Prostate gland (tissue), 2 donors: ENCODE data around the gene DOCK4. TPM values are rescaled to one million over a fixed set of nuclear protein-coding genes. Genes with fewer than 3 reads are reported as not detected.

Experiments used
- DNase-seq: peaks from one replicate; pipeline ENCODE4 v3.0.0-alpha.2; 2019; ENCODE audit warnings: low spot score
- H3K27ac ChIP-seq, 2 donors: fragments of 200-600 bp; sonication (generic); 2 replicates each; pipeline ENCODE4 v1.5.1; 2017 to 2019
- H3K27me3 ChIP-seq: fragments of 200-600 bp; sonication (generic); replicated peaks from 2 replicates; pipeline ENCODE4 v1.5.1; 2019; ENCODE audit not compliant: insufficient read depth
- H3K36me3 ChIP-seq, 2 donors: fragments of 200-600 bp; sonication (generic); 1 replicate in 1 of 2; 2 replicates in 1 of 2; pipeline versions ENCODE4 v1.5.1 to v1.8.1; 2017 to 2019
- H3K4me1 ChIP-seq: fragments of 200-600 bp; sonication (generic); replicated peaks from 2 replicates; pipeline ENCODE4 v1.5.1; 2019
- H3K4me3 ChIP-seq, 2 donors: fragments of 200-600 bp; sonication (generic); 2 replicates each; pipeline ENCODE4 v1.5.1; 2017 to 2019
- H3K9me3 ChIP-seq: fragments of 200-600 bp; sonication (generic); 2 replicates; pipeline ENCODE4 v1.5.1; 2017
- CTCF ChIP-seq, 4 experiments: fragments of 200-600 bp in 2 of 4; fragments of 450-650 bp in 2 of 4; sonication (generic) in 2 of 4; IDR thresholded peaks; 1 replicate in 3 of 4; 2 replicates in 1 of 4; pipeline ENCODE4 v1.5.1; 2016 to 2019; ENCODE audit warnings: antibody characterized with exemption in 4 of 4, mild to moderate bottlenecking in 2 of 4, moderate library complexity in 2 of 4
- POLR2A ChIP-seq: fragments of 450-650 bp; IDR thresholded peaks from one replicate; pipeline ENCODE4 v1.6.1; 2016; ENCODE audit warnings: antibody characterized with exemption, mild to moderate bottlenecking
- POLR2AphosphoS5 ChIP-seq: sonication (generic); formaldehyde crosslinking; IDR thresholded peaks from one replicate; pipeline ENCODE4 v1.6.1; 2017; ENCODE audit warnings: antibody characterized with exemption
- WGBS: methylation state at CpG from one replicate; pipeline ENCODE4 v1.1.5; 2018; 5-methylcytosine and 5-hydroxymethylcytosine counted together
- intact Hi-C: fragments of 100-400 bp; cut with DNase I; formaldehyde crosslinking; loops from one replicate; pipeline ENCODE4 v1.14.2; 2022
- total RNA-seq, 2 donors: library from RNA; depleted of rRNA; stranded (reverse); fragments of >200 nt; gene quantifications; one replicate each; pipeline ENCODE4 v1.1.0, GENCODE V29; 2016

Gene DOCK4
- total RNA-seq, 2 donors from 2014 or later = 21.8 to 37.4 TPM

GRCh38 chr7:111839261-111839660, 366.9 kb downstream of the DOCK4 start:
- intact Hi-C loops = no loop called here
- Histone ChIP-seq H3K27ac (no peak overlapping the region), H3K27me3 (no peaks in the 10 kb centered on the region), H3K4me3 (no peak overlapping the region), H3K36me3 (no peaks in the 10 kb centered on the region), H3K9me3 (no peaks in the 10 kb centered on the region), H3K4me1 (no peaks in the 10 kb centered on the region)
- DNase-seq = no peak
- no peak for TF ChIP-seq POLR2AphosphoS5

GRCh38 chr7:111836592-111836991, 369.6 kb downstream of the DOCK4 start:
- intact Hi-C loops = no loop called here
- DNase-seq = no peak
- no peaks in the 10 kb centered on the region for H3K27me3 ChIP-seq
- no peak for TF ChIP-seq POLR2A
- TF ChIP-seq POLR2AphosphoS5 = no peak
- no peak for TF ChIP-seq CTCF (IDR thresholded peaks at IDR 0.05)
- H3K4me3 ChIP-seq = no peak overlapping the region
- H3K36me3 ChIP-seq = no peaks in the 10 kb centered on the region
- H3K27ac ChIP-seq = no peak overlapping the region
- 95% methylated on average over 1 of the region's 1 CpG for WGBS
- no peaks in the 10 kb centered on the region for H3K4me1 ChIP-seq
- H3K9me3 ChIP-seq = no peaks in the 10 kb centered on the region

- DNase-seq = no peak
- no peak overlapping the region for H3K4me3 ChIP-seq
- H3K9me3 ChIP-seq = no peaks in the 10 kb centered on the region
- H3K36me3 ChIP-seq = no peaks in the 10 kb centered on the region
- H3K4me1 ChIP-seq = no peaks in the 10 kb centered on the region
- intact Hi-C loops = no loop called here
- no peaks in the 10 kb centered on the region for H3K27me3 ChIP-seq
- TF ChIP-seq POLR2AphosphoS5 (no peak), CTCF (IDR thresholded peaks at IDR 0.05) (no peak), POLR2A (no peak)
- H3K27ac ChIP-seq = no peak overlapping the region
These were observed 371.1 kb downstream of the DOCK4 start for GRCh38 chr7:111835066-111835465.

- Histone ChIP-seq H3K4me1 (no peaks in the 10 kb centered on the region), H3K4me3 (no peak overlapping the region), H3K9me3 (no peaks in the 10 kb centered on the region), H3K36me3 (no peaks in the 10 kb centered on the region), H3K27me3 (no peaks in the 10 kb centered on the region), H3K27ac (no peak overlapping the region)
- no peak for TF ChIP-seq POLR2AphosphoS5
- no peak for TF ChIP-seq POLR2A
- no peak for TF ChIP-seq CTCF (IDR thresholded peaks at IDR 0.05)
- 92% methylated on average over 2 of the region's 2 CpGs for WGBS
- intact Hi-C loops = no loop called here
- DNase-seq = no peak
These were observed 371.8 kb downstream of the DOCK4 start for GRCh38 chr7:111834367-111834766.

GRCh38 chr7:111833466-111833865, 372.7 kb downstream of the DOCK4 start:
- no peaks in the 10 kb centered on the region for H3K27me3 ChIP-seq
- no peak overlapping the region for H3K4me3 ChIP-seq
- no peak overlapping the region for H3K27ac ChIP-seq
- DNase-seq = no peak
- intact Hi-C loops = no loop called here
- no peaks in the 10 kb centered on the region for H3K36me3 ChIP-seq
- H3K4me1 ChIP-seq = no peaks in the 10 kb centered on the region
- H3K9me3 ChIP-seq = no peaks in the 10 kb centered on the region
- TF ChIP-seq CTCF (IDR thresholded peaks at IDR 0.05) (no peak), POLR2AphosphoS5 (no peak), POLR2A (no peak)

- 100% methylated on average over 5 of the region's 5 CpGs for WGBS
- H3K4me3 ChIP-seq = no peak overlapping the region
- H3K4me1 ChIP-seq = no peaks in the 10 kb centered on the region
- TF ChIP-seq CTCF (IDR thresholded peaks at IDR 0.05) (no peak), POLR2AphosphoS5 (no peak), POLR2A (no peak)
- no peak for DNase-seq
- no peaks in the 10 kb centered on the region for H3K36me3 ChIP-seq
- no peak overlapping the region for H3K27ac ChIP-seq
- no peaks in the 10 kb centered on the region for H3K27me3 ChIP-seq
- H3K9me3 ChIP-seq = no peaks in the 10 kb centered on the region
- intact Hi-C loops = no loop called here
These were observed 374.0 kb downstream of the DOCK4 start for GRCh38 chr7:111832174-111832573.
